Activated gamma-delta T cell treated with Interleukin-2 at 50 U/mL for 16 hours (primary cell): ENCODE data around the gene ZNF385B.

Experiments
- DNase-seq: peaks from one replicate; pipeline ENCODE4 v3.0.0-alpha.2; 2020

The ZNF385B gene

GRCh38 chr2:179578171-179578916 lies 283.1 kb downstream of the ZNF385B start:
- DNase-seq = no peak

- DNase-seq = no peak
These were observed 287.3 kb downstream of the ZNF385B start for GRCh38 chr2:179574061-179574519.

- no peak for DNase-seq
These were observed 288.9 kb downstream of the ZNF385B start for GRCh38 chr2:179572544-179572943.

- DNase-seq = no peak
These were observed 289.7 kb downstream of the ZNF385B start for GRCh38 chr2:179571721-179572120.

GRCh38 chr2:179571252-179571651 lies 290.2 kb downstream of the ZNF385B start:
- no peak for DNase-seq

- no peak for DNase-seq
These were observed 291.6 kb downstream of the ZNF385B start for GRCh38 chr2:179569831-179570233.

GRCh38 chr2:179565807-179566206 lies 295.6 kb downstream of the ZNF385B start:
- DNase-seq = no peak

GRCh38 chr2:179562330-179562885 lies 299.0 kb downstream of the ZNF385B start:
- DNase-seq = no peak

- DNase-seq = no peak
These were observed 299.7 kb downstream of the ZNF385B start for GRCh38 chr2:179561702-179562101.

GRCh38 chr2:179560257-179560735 lies 301.1 kb downstream of the ZNF385B start:
- no peak for DNase-seq

- DNase-seq = no peak
These were observed 302.2 kb downstream of the ZNF385B start for GRCh38 chr2:179559108-179559806.

GRCh38 chr2:179558010-179558934 lies 303.1 kb downstream of the ZNF385B start:
- DNase-seq = no peak

GRCh38 chr2:179556425-179556824 lies 305.0 kb downstream of the ZNF385B start:
- no peak for DNase-seq

- no peak for DNase-seq
These were observed 305.6 kb downstream of the ZNF385B start for GRCh38 chr2:179555691-179556283.

GRCh38 chr2:179554639-179555386 lies 306.6 kb downstream of the ZNF385B start:
- DNase-seq = no peak

GRCh38 chr2:179553382-179553781 lies 308.0 kb downstream of the ZNF385B start:
- DNase-seq = no peak

GRCh38 chr2:179551539-179552045 lies 309.8 kb downstream of the ZNF385B start:
- no peak for DNase-seq

- no peak for DNase-seq
These were observed 310.6 kb downstream of the ZNF385B start for GRCh38 chr2:179550849-179551248.

GRCh38 chr2:179550214-179550613 lies 311.2 kb downstream of the ZNF385B start:
- no peak for DNase-seq

GRCh38 chr2:179546656-179547055 lies 314.8 kb downstream of the ZNF385B start:
- DNase-seq = no peak

- no peak for DNase-seq
These were observed 316.4 kb downstream of the ZNF385B start for GRCh38 chr2:179545024-179545423.
